ENCODE measurements around the gene AKAP1.

AKAP1 gene

DNA sequence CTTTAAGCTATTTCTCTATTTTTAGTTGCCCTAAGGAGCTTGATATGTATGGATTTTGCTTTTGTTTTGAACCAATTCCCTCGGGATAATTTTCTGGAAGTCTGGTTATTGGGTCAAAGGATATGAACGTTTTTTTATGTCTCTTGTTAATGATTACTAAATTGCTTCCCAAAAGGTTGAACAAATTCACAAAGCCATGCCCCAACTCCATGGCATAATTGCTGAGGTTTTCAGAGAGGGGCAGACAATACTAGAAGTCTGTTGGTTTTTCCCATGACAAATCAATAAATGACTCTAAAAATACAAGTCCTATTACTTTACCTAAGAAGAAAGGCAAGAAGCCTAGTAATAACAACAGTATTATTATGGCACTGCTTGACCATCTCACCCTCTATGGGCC is 11.4 kb upstream of the AKAP1 start:
- H3K27ac ChIP-seq = no peak overlapping the region

DNA sequence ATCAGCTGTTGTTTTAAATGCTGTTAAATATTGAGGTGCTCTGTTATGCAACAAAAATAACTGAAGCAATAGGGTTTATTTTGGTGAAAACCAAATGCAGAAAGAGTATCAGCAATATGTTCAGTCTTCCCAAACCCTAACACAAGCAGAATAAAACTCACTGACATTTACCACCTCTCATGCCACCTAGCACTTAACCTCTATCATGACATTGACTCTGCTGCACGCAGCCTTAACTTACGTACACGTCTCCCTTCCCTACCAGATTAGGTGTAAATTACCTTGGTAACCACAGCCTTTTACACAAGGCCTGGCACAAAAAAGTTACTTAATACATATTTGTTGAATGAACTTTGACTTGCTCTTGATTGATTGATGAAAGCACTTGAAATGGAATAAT is 9.9 kb upstream of the AKAP1 start:
- Histone ChIP-seq H3K27ac (no peak overlapping the region), H3K4me3 (no peak overlapping the region)

More for the DNA sequence above, 11.4 kb upstream of the AKAP1 start:
- H3K4me3 ChIP-seq = no peak overlapping the region

DNA sequence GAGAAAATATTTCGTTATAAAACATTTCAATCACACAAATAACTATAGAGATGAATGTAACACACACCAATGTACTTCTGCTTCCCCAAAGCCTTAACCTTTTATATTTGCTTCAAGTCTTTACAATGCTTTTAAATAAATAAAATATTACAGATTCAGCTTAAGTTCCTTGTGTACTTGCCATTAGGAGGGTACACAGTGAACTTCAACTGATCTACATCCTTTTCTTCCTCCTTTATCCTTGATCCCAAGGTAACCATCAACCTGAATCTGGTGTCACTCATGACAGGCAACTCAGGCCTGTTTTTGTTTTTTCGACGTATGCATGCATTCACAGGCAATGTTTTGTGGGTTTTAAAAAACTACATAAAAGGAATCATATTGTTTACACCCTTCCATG is 9.3 kb upstream of the AKAP1 start:
- H3K27ac ChIP-seq = no peak overlapping the region
- no peak overlapping the region for H3K4me3 ChIP-seq

DNA sequence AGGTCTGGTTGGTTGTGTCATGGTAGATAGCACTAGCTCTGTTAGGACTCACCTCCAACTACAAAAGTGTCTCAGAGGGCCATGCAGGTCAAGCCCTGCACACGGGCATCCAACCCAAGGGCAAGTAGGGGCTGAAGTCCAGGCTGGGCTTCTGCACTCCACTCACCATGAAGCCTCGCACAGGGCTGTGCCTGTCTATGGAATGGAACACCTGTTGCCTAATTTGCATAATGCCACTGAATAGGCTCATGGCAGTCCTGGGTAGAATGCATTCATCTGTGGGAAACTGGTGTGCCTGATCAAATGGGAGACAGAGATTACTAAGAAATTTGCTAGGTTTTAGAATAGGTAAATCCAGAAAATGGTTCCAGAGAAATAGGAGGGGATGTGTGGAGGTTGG is 8.0 kb upstream of the AKAP1 start:
- Histone ChIP-seq H3K4me3 (no peak overlapping the region), H3K27ac (no peak overlapping the region)

DNA sequence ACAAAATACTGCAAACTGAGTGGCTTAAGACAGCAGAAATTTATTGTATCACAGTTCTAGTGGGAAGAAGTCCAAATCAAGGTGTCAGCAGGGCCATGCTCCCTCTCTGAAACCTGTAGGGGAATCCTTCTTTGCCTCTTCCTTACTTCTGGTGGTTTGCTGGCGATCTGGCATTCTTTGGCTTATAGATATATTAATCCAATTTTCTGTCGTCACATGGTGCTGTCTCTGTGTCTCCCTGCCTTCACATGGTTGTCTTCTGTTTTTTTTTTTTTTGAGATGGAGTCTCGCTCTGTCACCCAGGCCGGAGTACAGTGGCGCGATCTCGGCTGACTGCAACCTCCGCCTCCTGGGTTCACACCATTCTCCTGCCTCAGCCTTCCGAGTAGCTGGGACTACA is 6.8 kb upstream of the AKAP1 start:
- Histone ChIP-seq H3K4me3 (no peak overlapping the region), H3K27ac (no peak overlapping the region)

DNA sequence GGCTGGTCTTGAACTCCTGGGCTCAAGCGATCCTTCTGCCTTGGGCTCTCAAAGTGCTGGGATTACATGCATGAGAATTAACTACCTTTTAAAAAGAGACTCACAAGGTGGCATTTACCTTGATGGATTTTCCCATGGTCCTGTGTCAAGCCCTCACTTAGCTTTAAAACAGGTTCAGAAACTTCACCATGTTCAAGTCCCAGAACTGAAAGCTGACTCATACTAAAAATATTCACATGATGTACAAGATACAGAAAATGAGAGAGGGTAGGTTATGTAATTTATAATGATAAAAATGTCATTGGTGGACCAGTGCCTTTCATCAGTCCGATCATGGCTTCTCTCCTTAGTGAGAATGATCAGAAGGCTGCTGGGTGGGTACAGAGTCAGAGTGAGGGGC is 4.3 kb upstream of the AKAP1 start:
- H3K4me3 ChIP-seq = no peak overlapping the region
- no peak overlapping the region for H3K27ac ChIP-seq

DNA sequence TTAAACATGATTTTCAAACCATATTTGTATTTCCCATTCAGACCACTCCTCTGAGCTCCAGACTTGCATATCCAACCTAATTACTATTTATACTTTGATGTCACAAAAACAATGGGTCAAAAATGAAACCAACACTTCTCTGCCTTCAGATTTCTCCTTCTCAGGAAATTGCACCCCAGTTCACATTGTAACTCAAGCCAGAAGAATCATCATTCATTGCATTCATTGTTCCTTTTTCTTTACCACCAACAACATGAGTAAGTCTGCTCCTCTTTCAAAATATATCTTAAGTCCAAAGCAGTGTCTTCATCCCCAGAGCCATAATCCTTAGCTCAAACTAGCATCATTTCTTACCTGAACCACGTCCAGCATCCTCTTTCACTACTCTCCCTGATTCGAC is 2.6 kb upstream of the AKAP1 start:
- no peak overlapping the region for H3K27ac ChIP-seq
- no peak overlapping the region for H3K4me3 ChIP-seq

DNA sequence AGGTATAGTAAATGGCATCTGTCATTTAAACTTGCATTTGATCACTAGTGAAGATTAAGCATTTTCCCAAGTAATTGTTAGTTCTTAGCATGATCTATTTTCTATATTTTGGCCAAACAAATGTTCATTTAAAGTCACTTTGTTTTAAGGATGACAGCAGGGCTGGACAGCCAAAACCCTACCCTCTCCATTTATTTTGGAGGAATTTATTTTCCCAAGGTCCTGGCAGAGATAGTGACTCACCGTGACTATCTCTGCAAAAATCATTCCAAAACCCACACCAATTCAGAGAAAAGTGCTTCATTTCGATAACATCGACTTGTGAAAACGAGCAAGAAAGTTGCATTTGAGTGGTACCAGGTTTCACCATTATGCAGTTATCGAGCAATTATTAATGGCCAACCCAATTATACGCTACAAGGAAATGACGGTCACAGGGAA is 665 bp upstream of the AKAP1 start:
- Histone ChIP-seq H3K4me3 (peak overlapping the region; percentile 69 to 95 (median 92)), H3K27ac (peak overlapping the region; percentile 41 to 98 (median 93))

DNA sequence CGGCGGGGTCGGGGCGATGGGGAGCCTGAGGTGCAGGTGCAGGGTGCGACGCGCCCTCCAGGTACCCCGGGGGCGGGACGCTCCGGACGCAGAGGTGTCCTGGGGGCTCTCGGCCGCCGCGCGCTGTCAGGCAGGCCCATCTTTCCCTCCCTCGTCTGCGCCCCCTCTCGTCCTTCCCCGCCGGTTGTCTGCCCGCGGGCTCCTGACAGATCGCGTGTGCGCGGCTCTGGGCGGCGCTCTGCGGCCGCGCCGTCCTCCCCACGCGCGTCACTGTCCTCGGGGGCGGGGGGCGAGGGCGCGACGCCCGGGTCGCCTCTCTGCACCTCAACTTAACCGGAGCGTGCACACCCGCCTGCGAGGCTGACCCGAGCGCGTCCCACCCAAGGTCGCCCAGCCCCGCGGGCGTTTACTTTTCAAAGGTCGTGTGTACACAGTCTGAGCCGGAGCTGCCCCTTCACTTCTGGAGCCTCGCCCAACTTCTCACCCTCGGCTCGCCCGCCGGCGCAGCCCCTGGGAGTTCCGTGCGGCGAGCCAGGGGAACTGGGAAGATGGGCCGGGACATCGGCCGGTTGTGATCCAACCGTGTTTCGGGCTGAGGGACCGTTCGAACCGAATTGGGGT is 512 bp downstream of the AKAP1 start:
- peak overlapping the region; percentile 69 to 95 (median 92) for H3K4me3 ChIP-seq
- H3K27ac ChIP-seq = peak overlapping the region in 20 of 21 experiments; percentile 25 to 97 (median 86)

DNA sequence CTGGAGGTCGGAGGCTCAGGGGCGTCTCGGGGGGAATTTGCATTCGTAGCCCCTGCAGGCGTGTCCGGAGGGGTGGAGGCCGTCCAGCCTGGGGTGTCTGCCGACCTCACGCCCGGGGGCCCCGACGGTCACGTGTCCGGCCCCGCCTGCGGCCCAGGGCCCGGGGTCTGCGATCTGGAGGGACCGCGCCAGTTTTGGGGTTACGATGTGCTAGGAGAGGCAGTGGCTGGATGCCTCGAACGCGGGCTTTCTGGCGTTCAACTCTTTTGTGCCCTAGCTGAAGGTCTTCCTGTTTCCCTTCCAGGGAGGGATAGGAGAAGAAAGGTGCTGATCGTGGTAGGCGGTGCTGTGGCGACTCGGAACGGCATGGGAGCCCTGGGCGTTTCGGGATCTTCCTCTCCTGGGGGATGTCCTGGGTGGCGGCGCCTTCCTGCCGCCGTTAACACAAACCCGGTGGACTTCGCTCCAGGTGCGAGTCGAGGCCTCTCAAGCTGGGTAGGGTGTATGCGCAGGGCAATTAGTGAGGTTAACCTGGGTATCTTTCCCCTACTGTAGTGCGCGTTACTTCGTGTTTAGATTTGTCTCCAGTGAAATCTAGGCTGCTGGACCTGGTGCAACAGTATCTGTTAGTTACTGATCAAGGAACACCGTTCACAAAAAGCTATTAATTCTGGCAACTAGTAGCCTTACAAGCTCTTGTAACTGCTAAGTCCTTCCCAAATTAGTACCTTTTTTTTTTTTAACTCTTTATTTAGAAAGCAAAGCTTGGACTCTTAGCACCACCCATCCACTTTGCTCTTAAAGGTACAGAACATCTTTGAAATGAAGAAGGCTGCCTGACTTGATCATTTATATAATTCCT is 1.3 kb downstream of the AKAP1 start:
- peak overlapping the region in 19 of 21 experiments; percentile 25 to 97 (median 88) for H3K27ac ChIP-seq
- peak overlapping the region; percentile 69 to 95 (median 92) for H3K4me3 ChIP-seq

DNA sequence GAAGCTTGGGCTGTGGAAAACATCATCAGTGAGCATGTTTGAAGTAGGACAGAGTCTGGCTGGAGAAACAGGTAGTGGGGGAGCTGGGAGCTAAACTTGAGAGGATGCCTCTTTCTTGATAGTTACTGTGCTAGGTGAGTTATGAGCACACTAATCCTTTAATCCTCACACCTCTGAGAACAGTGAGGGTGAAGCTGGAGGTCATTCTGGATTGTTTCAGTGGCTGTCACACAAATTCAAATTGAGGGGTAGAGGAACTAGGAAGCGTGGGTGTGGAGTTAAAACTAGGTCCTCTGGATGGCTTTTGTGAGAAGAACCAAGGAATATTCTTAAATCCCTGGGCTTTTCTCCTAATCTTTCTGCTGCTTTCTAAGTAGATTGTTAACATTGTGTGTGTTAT is 3.3 kb downstream of the AKAP1 start:
- Histone ChIP-seq H3K27ac (no peak overlapping the region), H3K4me3 (no peak overlapping the region)

DNA sequence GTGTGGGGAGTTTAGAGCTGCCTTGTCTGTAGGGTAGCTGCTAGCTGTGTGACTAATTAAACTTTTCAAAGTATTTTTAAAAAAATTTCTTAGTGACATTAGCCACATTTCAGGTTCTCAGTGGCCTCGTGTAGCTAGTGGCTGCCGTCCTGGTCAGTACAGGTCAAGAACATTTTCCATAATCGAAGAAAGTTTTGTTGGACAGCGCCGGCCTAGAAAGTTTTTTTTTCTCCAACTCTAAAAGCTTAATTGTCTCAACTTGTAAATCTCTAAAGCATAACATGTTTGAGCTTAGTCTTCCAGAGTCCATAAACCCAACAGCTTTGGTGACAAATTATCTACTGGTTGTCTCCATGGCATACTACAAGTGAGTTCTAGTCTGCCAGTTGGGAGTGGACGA is 4.3 kb downstream of the AKAP1 start:
- Histone ChIP-seq H3K27ac (no peak overlapping the region), H3K4me3 (no peak overlapping the region)

DNA sequence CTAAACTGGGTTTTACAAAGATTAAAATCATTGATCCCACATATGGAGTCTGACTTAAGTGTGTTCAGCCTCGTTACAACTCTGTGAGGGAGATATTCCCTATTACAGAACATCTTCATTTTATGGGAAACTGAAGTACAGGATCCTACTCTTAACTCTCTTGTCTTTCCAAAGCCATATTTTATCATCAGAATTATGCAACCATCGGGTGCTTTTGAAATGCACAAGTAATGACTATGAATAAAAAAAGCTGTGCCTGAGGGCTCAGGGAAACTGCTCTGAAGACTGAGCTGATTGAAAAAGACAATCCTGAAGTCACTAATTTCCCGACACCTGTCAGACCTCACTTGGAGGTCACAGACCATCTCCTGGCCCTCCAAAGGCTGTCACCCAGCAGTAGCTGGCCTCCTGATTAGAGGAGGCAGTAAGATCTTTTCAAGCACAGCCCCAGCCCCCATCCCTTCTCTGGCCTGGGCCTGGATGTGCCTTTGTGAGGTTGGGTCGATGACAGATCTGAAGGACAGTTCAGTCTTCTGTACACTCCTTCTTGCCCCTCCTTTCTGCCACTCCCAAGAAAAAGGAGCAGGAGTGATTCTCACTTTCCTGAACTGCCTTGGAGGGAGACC is 5.6 kb downstream of the AKAP1 start:
- no peak overlapping the region for H3K4me3 ChIP-seq
- H3K27ac ChIP-seq = peak overlapping the region in 1 of 21 experiments; percentile 28

DNA sequence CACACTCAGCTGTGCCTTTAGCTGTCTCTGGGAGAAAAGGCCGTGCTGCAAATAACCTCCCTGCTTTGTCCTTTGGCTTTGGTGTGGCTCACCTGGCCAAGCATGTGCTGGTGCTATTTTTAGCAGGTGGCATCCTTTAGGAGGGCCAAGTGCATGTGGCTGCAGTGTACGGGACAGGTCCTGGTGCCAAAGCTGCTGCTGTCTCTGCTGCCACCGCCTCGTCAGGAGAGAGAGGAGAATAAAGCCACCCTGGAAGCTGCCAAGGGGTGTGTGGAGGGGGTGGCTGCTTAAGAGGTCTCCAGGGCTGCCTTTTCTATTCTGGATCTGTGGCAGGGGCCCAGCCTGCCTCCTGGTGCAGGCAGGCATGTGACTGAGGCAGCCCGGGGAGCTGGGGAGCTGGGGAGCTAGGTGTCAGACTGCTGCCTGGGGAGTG is 6.2 kb downstream of the AKAP1 start:
- H3K27ac ChIP-seq = peak overlapping the region in 2 of 21 experiments; percentile 2 to 28
- no peak overlapping the region for H3K4me3 ChIP-seq

DNA sequence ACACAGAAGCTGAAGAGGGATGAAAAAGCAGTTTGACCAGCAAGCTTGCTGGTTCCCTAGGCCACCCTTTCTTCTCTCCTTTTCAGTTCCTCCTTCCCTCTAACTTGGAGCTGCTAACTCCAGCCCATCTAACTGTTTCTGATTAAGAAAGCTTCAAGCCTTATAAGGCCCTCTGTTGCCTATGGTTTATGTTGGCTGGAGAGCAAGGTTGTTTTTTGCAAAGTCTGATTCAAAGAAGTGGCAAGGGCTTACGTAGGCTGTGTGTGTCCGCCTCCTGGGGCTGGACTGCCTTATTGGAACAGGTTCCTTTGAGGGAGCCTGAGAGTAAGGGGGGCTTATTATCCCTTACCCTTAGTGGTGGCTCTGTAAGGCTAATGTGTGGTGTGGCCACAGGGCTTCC is 7.1 kb downstream of the AKAP1 start:
- H3K4me3 ChIP-seq = no peak overlapping the region
- peak overlapping the region in 6 of 21 experiments; percentile 10 to 53 (median 30) for H3K27ac ChIP-seq

DNA sequence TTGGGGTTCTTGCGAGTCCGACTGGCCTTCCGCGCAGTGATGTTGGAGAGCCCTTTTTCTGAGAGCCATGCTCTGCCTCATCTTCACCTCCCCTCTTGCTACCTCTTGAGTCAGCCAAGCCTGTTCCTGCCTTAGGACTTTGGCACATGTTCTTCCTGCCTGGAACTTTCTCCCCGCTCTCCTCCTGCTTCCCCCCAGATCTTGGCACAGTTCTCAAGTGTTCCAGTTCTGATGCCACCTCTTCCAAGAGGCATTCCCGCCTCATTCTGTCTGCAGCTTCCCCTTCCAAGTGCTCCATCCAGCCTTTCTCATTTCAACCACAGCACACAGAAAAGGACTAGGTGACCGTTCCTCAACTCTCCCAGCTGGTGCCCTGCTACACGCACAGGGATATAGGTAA is 7.7 kb downstream of the AKAP1 start:
- H3K4me3 ChIP-seq = no peak overlapping the region
- peak overlapping the region in 5 of 21 experiments; percentile 28 to 53 (median 31) for H3K27ac ChIP-seq

DNA sequence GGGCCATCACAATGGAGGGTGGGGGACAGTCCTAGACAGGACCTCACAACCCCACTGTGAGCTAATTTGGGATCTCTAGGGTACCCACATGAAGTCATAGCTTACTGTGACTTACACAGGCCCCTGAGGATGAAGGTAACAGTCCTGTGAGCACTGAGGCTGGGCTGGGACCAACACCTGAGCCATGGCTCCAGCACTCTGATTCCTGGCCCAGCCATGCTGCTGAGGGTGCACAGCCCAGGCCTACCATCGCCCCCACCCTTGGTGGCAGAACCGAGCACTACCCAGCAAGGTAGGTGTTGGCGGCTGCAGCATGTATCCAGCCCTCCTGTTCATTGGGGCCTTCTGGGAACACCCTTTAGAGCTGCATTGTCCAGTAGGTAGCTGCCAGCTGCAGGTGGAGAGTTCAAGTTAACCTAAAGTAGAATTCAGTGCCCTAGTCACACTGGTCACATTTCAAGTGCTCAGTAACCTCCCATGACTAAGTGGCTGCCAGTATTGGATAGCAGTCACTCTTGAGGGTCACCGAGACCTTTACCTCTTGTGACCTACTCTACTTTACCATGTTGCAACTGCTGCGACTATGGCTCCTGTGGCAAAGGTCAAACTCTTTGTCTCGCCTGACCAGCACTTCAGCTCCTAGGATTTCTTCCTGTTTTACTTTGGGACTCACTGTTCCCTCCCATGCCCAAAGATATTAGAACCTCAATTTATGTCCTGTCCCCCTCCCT is 11.6 kb downstream of the AKAP1 start:
- peak overlapping the region in 1 of 21 experiments; percentile 7 for H3K27ac ChIP-seq

DNA sequence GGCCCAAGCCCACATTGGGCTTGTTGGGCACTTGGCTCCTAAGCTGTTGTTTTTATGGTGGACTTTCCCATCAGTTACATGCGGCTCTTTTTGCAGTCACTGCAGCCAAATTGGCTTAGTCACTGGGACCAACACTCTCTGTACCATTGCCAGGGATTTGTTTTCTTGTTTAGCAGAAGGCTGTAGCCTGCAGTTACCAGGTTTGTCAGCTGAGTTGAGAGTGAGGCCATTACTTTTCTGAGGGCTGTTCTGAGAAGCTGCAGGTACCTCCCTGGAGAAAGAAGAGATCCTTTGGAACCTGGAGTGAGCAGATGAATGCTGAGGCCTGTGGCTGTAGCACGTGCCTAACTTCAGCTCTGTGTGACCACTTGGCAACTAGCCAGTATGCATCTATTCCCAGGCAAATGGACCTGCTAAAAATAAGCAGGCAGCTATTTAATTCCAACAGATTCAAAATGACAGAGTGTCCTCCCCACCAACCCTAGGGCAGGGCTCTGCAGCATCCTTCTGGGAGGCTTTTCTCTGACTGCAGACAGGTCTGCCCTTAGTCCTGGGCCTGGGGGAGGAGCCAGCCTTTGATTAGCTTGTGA is 12.9 kb downstream of the AKAP1 start:
- Histone ChIP-seq H3K27ac (peak overlapping the region in 1 of 21 experiments; percentile 5), H3K4me3 (no peak overlapping the region)

More for the DNA sequence above, 11.6 kb downstream of the AKAP1 start:
- H3K4me3 ChIP-seq = no peak overlapping the region

DNA sequence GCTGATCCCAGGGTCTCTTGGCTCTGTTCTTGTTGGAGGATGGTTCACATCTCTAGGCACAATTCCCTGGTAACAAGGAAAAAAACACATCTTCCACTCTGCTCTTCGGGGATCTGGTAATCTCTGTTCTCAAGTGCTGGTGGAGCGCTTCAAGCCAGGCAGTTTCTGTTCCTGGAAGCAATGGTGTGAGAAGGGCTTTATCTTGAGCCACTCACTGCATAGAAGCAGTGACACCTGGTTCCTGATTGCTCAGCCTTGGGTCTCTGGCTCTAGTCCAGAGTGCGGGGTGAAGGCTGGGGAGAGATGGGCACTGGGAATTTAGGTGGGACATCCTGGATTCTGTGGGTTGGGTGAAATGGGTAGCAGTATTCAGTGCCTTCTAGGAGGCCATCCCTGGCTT is 14.1 kb downstream of the AKAP1 start:
- no peak overlapping the region for H3K27ac ChIP-seq
- no peak overlapping the region for H3K4me3 ChIP-seq

DNA sequence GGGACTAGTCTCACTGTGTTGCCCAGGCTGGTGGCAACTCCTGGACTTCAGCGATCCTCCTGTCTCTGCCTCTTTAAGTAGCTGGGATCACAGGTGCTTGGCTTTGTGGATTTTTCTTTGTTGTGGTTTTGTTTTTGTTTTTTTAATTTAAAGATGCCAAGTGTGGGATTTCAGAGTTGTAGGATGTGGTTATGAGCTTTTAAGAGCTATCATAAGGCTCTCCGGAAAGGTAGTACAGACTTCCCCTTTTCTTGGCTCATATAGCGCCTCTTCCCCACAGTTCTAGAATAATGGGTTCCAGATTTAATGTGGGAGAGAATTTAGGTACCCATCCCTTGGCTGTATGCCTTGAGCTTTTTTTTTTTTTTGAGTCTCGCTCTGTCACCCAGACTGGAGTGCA is 17.1 kb downstream of the AKAP1 start:
- Histone ChIP-seq H3K4me3 (no peak overlapping the region), H3K27ac (no peak overlapping the region)
